Naive thymus-derived CD4-positive, alpha-beta T cell (primary cell): ENCODE data around the gene DDAH2. TPM values are rescaled to one million over a fixed set of nuclear protein-coding genes. Genes with fewer than 3 reads are reported as not detected.

Experiments used
- ATAC-seq: fragments of 150-1000 bp; cut with Tn5 transposase; 2 replicates; pipeline ENCODE4 v1.10.0; 2021; ENCODE audit warnings: mild to moderate bottlenecking, moderate library complexity
- CTCF ChIA-PET: fragments of 350-600 bp; sonication (Branson Sonifier 250); formaldehyde crosslinking; loops from one replicate; lab custom pipeline; 2021; ENCODE audit warnings: antibody characterized with exemption; lab: Charles Lee
- POLR2A ChIA-PET: fragments of 350-600 bp; sonication (Branson Sonifier 250); formaldehyde crosslinking; loops from one replicate; lab custom pipeline; 2021; ENCODE audit warnings: antibody characterized with exemption, inconsistent platforms; lab: Charles Lee
- DNase-seq, 9 donors: peaks; one replicate each; pipeline versions ENCODE4 v3.0.0 to v3.0.0-alpha.2; 2020 to 2022; ENCODE audit warnings: mixed read lengths in 1 of 9
- H3K27ac ChIP-seq: one replicate; pipeline ENCODE4 v1.7.0; 2013; ENCODE audit warnings: mild to moderate bottlenecking, low read depth, low read length, moderate library complexity
- H3K27me3 ChIP-seq, 2 donors: one replicate each; pipeline ENCODE4 v1.7.0; 2013; ENCODE audit warnings: low read length in 2 of 2, mild to moderate bottlenecking in 2 of 2, moderate library complexity in 2 of 2; ENCODE audit not compliant: control insufficient read depth in 2 of 2, insufficient read depth in 2 of 2
- H3K36me3 ChIP-seq, 3 experiments: 1 replicate in 2 of 3; 2 replicates in 1 of 3; pipeline ENCODE4 v1.7.0; 2013; ENCODE audit warnings: low read length in 3 of 3, mild to moderate bottlenecking in 3 of 3, moderate library complexity in 1 of 3; ENCODE audit not compliant: insufficient read depth in 3 of 3, control insufficient read depth in 2 of 3
- H3K4me1 ChIP-seq, 2 donors: one replicate each; pipeline ENCODE4 v1.7.0; 2013; ENCODE audit warnings: low read length in 2 of 2, mild to moderate bottlenecking in 2 of 2, moderate library complexity in 1 of 2; ENCODE audit not compliant: control insufficient read depth in 2 of 2, insufficient read depth in 2 of 2
- H3K4me3 ChIP-seq: 2 replicates; pipeline ENCODE4 v1.7.0; 2013; ENCODE audit warnings: mild to moderate bottlenecking, low read length
- H3K9me3 ChIP-seq, 3 experiments: 1 replicate in 2 of 3; 2 replicates in 1 of 3; pipeline ENCODE4 v1.7.0; 2013; ENCODE audit warnings: low read length in 3 of 3; ENCODE audit not compliant: control insufficient read depth in 2 of 3
- H3K27ac Mint-ChIP-seq, 9 donors: one replicate each; pipeline ENCODE4 v1.8.0; 2020 to 2022; ENCODE audit warnings: mixed read lengths in 9 of 9, mild to moderate bottlenecking in 8 of 9, moderate library complexity in 5 of 9, inconsistent platforms in 2 of 9
- H3K27me3 Mint-ChIP-seq, 5 donors: one replicate each; pipeline ENCODE4 v1.8.0; 2021 to 2022; ENCODE audit warnings: mixed read lengths in 5 of 5, mild to moderate bottlenecking in 1 of 5
- H3K36me3 Mint-ChIP-seq, 5 donors: one replicate each; pipeline ENCODE4 v1.8.0; 2020 to 2022; ENCODE audit warnings: mixed read lengths in 5 of 5, mild to moderate bottlenecking in 3 of 5, inconsistent platforms in 1 of 5
- H3K4me1 Mint-ChIP-seq, 7 donors: one replicate each; pipeline ENCODE4 v1.8.0; 2020 to 2022; ENCODE audit warnings: mixed read lengths in 7 of 7, mild to moderate bottlenecking in 3 of 7, inconsistent platforms in 1 of 7
- H3K4me3 Mint-ChIP-seq, 10 donors: one replicate each; pipeline ENCODE4 v1.8.0; 2020 to 2022; ENCODE audit warnings: mild to moderate bottlenecking in 10 of 10, mixed read lengths in 10 of 10, moderate library complexity in 6 of 10, inconsistent platforms in 2 of 10
- H3K9me3 Mint-ChIP-seq, 11 donors: one replicate each; pipeline ENCODE4 v1.8.0; 2020 to 2022; ENCODE audit warnings: mixed read lengths in 11 of 11, mild to moderate bottlenecking in 4 of 11, inconsistent platforms in 1 of 11, moderate library complexity in 1 of 11
- intact Hi-C, 2 donors: fragments of 100-400 bp; cut with micrococcal nuclease; formaldehyde crosslinking; loops; one replicate each; pipeline ENCODE4 v1.15.1; 2023
- polyA plus RNA-seq, 2 donors: library from polyadenylated mRNA; unstranded; fragments of 300-500 nt; fragmentation: Illumina TruSeq; gene quantifications; one replicate each; pipeline ENCODE4 v1.2.3, GENCODE V29; 2021
- total RNA-seq, 6 experiments: library from RNA in 5 of 6; stranded (reverse) in 5 of 6; gene quantifications; 1 replicate in 5 of 6; 2 replicates in 1 of 6; pipeline ENCODE4 v1.2.3 and lab custom pipeline; 2021 to 2026

Gene DDAH2
- total and polyA plus RNA-seq, 7 experiments from 2014 or later = 4.9 to 31.4 (median 12.2) TPM

DNA sequence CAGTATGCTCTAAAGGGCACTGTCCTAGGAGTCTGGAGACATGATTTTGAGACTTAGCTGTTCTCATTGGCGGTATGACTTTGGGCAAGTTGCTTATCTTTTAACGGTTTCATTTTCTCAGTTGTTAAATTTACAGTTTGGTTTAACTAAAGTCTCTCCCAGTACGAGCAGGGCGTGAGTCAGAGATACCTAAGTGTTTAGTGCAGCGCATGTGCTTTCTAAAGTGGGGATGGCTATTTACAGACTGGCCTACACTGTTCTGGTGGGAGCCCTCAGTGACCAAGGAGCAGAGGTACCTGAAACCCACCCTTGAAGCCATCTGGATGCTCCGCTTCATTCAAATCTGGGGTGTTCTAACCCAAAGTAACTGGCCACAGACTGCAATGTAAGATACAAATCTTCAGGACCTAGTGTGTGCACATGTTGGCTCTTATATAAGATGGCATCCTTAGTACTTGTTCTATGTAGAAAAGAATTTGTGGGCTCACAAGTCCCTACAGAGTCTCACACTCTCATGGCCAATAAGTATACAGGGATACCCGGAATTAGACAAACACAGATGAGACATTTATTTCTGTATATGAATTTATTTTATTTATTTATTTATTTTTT, 21.4 kb upstream of the DDAH2 start:
- ChIA-PET CTCF (no interaction called here), POLR2A (interaction anchor here (1.0 kb wide), 1 partner anchor 56 kb away, joined by 3 read pairs; the partner anchor contains the start of gene LSM2)
- Mint-ChIP-seq H3K36me3 (peaks cover 0 to 12% (median 0%) of the 10 kb centered on the region in 5 donors), H3K27me3 (no peaks in the 10 kb centered on the region), H3K9me3 (peaks cover 0 to 2% (median 0%) of the 10 kb centered on the region in 11 donors), H3K27ac (no peak overlapping the region), H3K4me3 (no peak overlapping the region), H3K4me1 (peaks cover 0 to 9% (median 0%) of the 10 kb centered on the region in 7 donors)
- no peaks in the 10 kb centered on the region for H3K36me3 ChIP-seq
- no peaks in the 10 kb centered on the region for H3K9me3 ChIP-seq
- intact Hi-C loops = no loop called here
- ATAC-seq = no peak
- H3K27me3 ChIP-seq = no peaks in the 10 kb centered on the region
- no peak overlapping the region for H3K4me3 ChIP-seq
- no peak for DNase-seq
- no peak overlapping the region for H3K27ac ChIP-seq
- no peaks in the 10 kb centered on the region for H3K4me1 ChIP-seq

DNA sequence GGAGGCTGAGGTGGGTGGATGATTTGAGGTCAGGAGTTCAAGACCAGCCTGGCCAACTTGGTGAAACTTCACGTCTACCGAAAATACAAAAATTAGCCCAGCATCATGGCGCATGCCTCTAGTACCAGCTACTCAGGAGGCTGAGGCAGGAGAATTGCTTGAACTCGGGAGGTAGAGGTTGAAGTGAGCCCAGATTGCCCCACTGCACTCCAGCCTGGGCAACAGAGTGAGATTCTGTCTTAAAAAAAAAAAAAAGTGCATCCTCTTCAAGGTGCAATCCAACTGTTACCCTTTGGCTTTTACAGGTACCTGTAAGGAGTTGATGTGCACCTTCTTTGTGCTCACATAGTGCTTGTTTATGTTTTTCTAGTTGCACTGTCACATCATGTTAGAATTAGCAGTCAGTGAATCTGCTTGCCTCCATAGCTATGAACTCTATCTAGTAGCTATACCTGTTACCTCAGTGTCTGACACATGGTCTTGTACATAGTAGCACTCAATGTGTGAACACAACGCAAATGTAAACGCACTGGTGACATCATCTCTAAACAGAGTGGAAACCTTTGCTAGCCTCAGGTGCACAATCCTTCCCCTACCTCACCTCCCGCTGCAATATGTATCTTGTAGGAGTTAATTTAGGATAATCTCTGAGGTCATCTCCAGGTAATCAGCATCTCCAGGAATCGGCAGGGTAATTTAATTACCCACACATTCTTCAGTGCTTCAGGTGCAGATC, 20.4 kb upstream of the DDAH2 start:
- no peak overlapping the region for H3K4me3 ChIP-seq
- no peaks in the 10 kb centered on the region for H3K27me3 ChIP-seq
- peak overlapping the region in 1 of 10 donors; percentile 17 for H3K4me3 Mint-ChIP-seq
- no peak overlapping the region for H3K27ac Mint-ChIP-seq
- H3K4me1 ChIP-seq = no peaks in the 10 kb centered on the region
- H3K9me3 Mint-ChIP-seq = peaks cover 0 to 2% (median 0%) of the 10 kb centered on the region in 11 donors
- DNase-seq (no peak), ATAC-seq (no peak)
- H3K27me3 Mint-ChIP-seq = no peaks in the 10 kb centered on the region
- H3K9me3 ChIP-seq = no peaks in the 10 kb centered on the region
- no peaks in the 10 kb centered on the region for H3K36me3 ChIP-seq
- ChIA-PET POLR2A (interaction anchor here (1.0 kb wide), 1 partner anchor 57 kb away, joined by 3 read pairs; the partner anchor contains the start of gene LSM2), CTCF (no interaction called here)
- peaks cover 0 to 10% (median 0%) of the 10 kb centered on the region in 7 donors for H3K4me1 Mint-ChIP-seq
- intact Hi-C loops = no loop called here
- no peak overlapping the region for H3K27ac ChIP-seq
- H3K36me3 Mint-ChIP-seq = peaks cover 0 to 17% (median 0%) of the 10 kb centered on the region in 5 donors

DNA sequence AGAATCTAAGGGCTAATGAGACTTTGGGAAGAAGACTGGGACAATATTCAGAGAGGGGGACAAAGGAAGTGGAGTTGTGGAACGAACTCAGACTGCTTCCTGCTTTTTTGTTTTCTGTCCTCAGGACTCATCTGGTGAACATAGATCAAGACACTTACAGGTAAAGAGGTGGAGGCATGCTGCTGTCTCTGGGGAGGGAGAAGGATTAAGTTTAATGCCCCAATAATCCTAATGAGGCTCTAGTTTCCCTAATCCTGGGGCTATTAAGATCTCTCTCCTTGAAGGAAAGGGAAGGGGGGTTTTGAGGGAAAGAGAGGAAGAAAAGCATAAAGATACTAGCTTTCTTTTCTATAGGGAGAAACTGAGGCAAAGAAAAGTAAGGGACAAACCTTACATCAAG, 15.3 kb upstream of the DDAH2 start:
- Mint-ChIP-seq H3K4me1 (peaks cover 5 to 39% (median 16%) of the 10 kb centered on the region in 7 donors), H3K27me3 (no peaks in the 10 kb centered on the region), H3K36me3 (peaks cover 0 to 25% (median 0%) of the 10 kb centered on the region in 5 donors), H3K9me3 (peaks cover 0 to 5% (median 0%) of the 10 kb centered on the region in 11 donors), H3K27ac (peak overlapping the region in 2 of 9 donors; percentile 6 to 11), H3K4me3 (no peak overlapping the region)
- no peak overlapping the region for H3K4me3 ChIP-seq
- H3K4me1 ChIP-seq = peaks cover 2 to 3% of the 10 kb centered on the region in 2 donors
- POLR2A ChIA-PET = no interaction called here
- intact Hi-C loops = no loop called here
- no peak for ATAC-seq
- H3K27me3 ChIP-seq = no peaks in the 10 kb centered on the region
- H3K9me3 ChIP-seq = no peaks in the 10 kb centered on the region
- no peak for DNase-seq
- CTCF ChIA-PET = no interaction called here
- H3K27ac ChIP-seq = no peak overlapping the region
- no peaks in the 10 kb centered on the region for H3K36me3 ChIP-seq

DNA sequence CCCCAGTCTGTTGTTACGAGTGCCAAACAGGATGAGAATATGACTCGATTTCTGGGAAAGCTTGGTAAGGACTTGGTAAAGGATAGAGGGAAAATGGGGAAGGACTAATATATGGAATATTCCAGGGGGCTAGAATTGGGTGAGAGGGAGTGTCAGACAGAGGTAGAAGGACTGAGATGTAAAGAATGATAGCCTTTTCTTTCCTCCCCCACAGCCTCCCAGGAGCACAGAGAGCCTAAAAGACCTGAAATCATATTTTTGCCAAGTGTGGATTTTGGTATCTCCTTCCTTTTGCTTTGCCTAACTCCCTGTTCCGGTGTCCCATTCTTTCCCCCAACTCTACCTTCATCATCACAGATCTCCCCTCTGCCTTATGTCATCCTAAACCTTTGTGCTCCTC, 13.8 kb upstream of the DDAH2 start:
- POLR2A ChIA-PET = no interaction called here
- Histone ChIP-seq H3K27ac (no peak overlapping the region), H3K36me3 (no peaks in the 10 kb centered on the region), H3K4me1 (peaks cover 16 to 17% of the 10 kb centered on the region in 2 donors), H3K27me3 (no peaks in the 10 kb centered on the region), H3K4me3 (no peak overlapping the region), H3K9me3 (no peaks in the 10 kb centered on the region)
- Mint-ChIP-seq H3K36me3 (peaks cover 0 to 23% (median 0%) of the 10 kb centered on the region in 5 donors), H3K9me3 (peaks cover 0 to 5% (median 0%) of the 10 kb centered on the region in 11 donors), H3K4me1 (peaks cover 21 to 52% (median 31%) of the 10 kb centered on the region in 7 donors), H3K27ac (peak overlapping the region in 1 of 9 donors; percentile 46), H3K27me3 (no peaks in the 10 kb centered on the region), H3K4me3 (peak overlapping the region in 1 of 10 donors; percentile 18)
- DNase-seq = no peak
- CTCF ChIA-PET = interaction anchor here (1.1 kb wide), 1 partner anchor 193 kb away, joined by 3 read pairs; no protein-coding TSS in a partner anchor
- intact Hi-C loops = loop anchor here in 1 of 2 donors (1.0 kb wide), 1 partner anchor 27 kb away; no protein-coding TSS in a partner anchor
- no peak for ATAC-seq

DNA sequence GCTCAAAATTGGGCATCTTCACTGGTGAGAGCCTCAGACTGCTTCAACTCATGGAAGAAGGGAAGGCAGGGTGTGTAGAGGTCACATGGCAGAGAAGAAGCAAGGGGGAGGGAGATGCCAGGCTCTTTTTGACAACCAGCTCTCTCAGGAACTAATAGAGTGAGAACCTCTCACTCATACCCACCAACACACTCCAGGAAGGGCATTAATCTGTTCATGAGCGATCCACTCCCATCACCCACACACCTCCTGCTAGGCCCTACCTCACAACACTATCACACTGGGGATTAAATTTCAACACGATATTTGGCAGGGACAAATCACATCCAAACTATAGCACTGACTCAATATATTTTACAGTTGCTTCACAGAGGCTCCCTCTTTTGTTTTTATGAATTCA, 12.7 kb upstream of the DDAH2 start:
- POLR2A ChIA-PET = interaction anchor here (0.5 to 1.0 kb wide), 3 partner anchors 74 to 1985 kb away, joined by 3 to 5 read pairs (median 4); partner anchors contain the start of gene HSPA1A
- CTCF ChIA-PET = interaction anchor here (0.7 kb wide), 3 partner anchors 117 to 307 kb away, joined by 3 read pairs; no protein-coding TSS in a partner anchor
- H3K36me3 Mint-ChIP-seq = peaks cover 0 to 18% (median 0%) of the 10 kb centered on the region in 5 donors
- H3K27me3 Mint-ChIP-seq = no peaks in the 10 kb centered on the region
- ATAC-seq (no peak), DNase-seq (no peak)
- peak overlapping the region in 1 of 9 donors; percentile 29 for H3K27ac Mint-ChIP-seq
- H3K4me1 ChIP-seq = peaks cover 25 to 28% of the 10 kb centered on the region in 2 donors
- no peak overlapping the region for H3K4me3 ChIP-seq
- no peaks in the 10 kb centered on the region for H3K27me3 ChIP-seq
- H3K36me3 ChIP-seq = no peaks in the 10 kb centered on the region
- H3K4me3 Mint-ChIP-seq = peak overlapping the region in 7 of 10 donors; percentile 10 to 55 (median 39)
- no peaks in the 10 kb centered on the region for H3K9me3 ChIP-seq
- intact Hi-C loops = loop anchor here in 1 of 2 donors (1.0 kb wide), 1 partner anchor 28 kb away; no protein-coding TSS in a partner anchor
- H3K9me3 Mint-ChIP-seq = peaks cover 0 to 5% (median 0%) of the 10 kb centered on the region in 11 donors
- no peak overlapping the region for H3K27ac ChIP-seq
- peaks cover 31 to 59% (median 42%) of the 10 kb centered on the region in 7 donors for H3K4me1 Mint-ChIP-seq
